Adrenal gland (tissue), 5 donors: Measurements from ENCODE around the gene RFPL4A.

Experiments used
- CTCF ChIP-seq, 6 experiments: fragments of 450-650 bp in 4 of 6; fragments of 200-600 bp in 2 of 6; sonication (generic) in 1 of 6; IDR thresholded peaks; 1 replicate in 5 of 6; 2 replicates in 1 of 6; pipeline versions ENCODE4 v1.5.1 to v1.8.0; 2016 to 2021; ENCODE audit warnings: antibody characterized with exemption in 6 of 6, mild to moderate bottlenecking in 2 of 6, moderate library complexity in 1 of 6
- POLR2A ChIP-seq, 2 donors: fragments of 450-650 bp; IDR thresholded peaks; one replicate each; pipeline ENCODE4 v1.6.1; 2017; ENCODE audit warnings: antibody characterized with exemption in 2 of 2, mild to moderate bottlenecking in 2 of 2, moderate library complexity in 1 of 2
- donor health status: DM: no; HTN: no; CAD: no.

- TF ChIP-seq CTCF (IDR thresholded peaks at IDR 0.05) (no peak), POLR2A (IDR thresholded peaks at IDR 0.05) (no peak)
Measured at GRCh38 chr19:55795021-55795420, 36.1 kb downstream of the RFPL4A start.
